Keratinocyte (primary cell): ENCODE data around the gene ELFN2. TPM values are rescaled to one million over a fixed set of nuclear protein-coding genes. Genes with fewer than 3 reads are reported as not detected.

Experiments used
- DNase-seq: peaks from one replicate; pipeline ENCODE4 v3.0.0-alpha.2; 2011; ENCODE audit warnings: low read depth, missing footprints, low spot score
- FAIRE-seq: peaks from 2 replicates; lab custom pipeline; 2011; peaks lifted over from hg19 to GRCh38; lab: Jason Lieb, UNC
- H2AFZ ChIP-seq: 2 replicates; pipeline ENCODE4 v1.6.0; 2012; ENCODE audit warnings: low read length, control low read depth, inconsistent platforms; ENCODE audit not compliant: control insufficient read depth
- H3K27ac ChIP-seq: 2 replicates; pipeline ENCODE4 v1.5.1; 2011; ENCODE audit warnings: low read length; ENCODE audit not compliant: control insufficient read depth, insufficient read depth
- H3K27me3 ChIP-seq: 3 replicates; pipeline ENCODE4 v1.6.0; 2011; ENCODE audit warnings: low read length; ENCODE audit not compliant: control insufficient read depth, insufficient read depth; ENCODE audit errors: extremely low read depth
- H3K36me3 ChIP-seq, 2 experiments: 2 replicates in 1 of 2; 3 replicates in 1 of 2; pipeline ENCODE4 v1.5.1; 2011; ENCODE audit warnings: low read length in 2 of 2, mild to moderate bottlenecking in 1 of 2; ENCODE audit not compliant: control insufficient read depth in 2 of 2, insufficient read depth in 2 of 2; ENCODE audit errors: extremely low read depth in 1 of 2
- H3K4me1 ChIP-seq: 3 replicates; pipeline ENCODE4 v1.5.1; 2011; ENCODE audit warnings: low read length; ENCODE audit not compliant: control insufficient read depth, insufficient read depth; ENCODE audit errors: extremely low read depth
- H3K4me2 ChIP-seq: 3 replicates; pipeline ENCODE4 v1.6.0; 2011; ENCODE audit warnings: low read depth, low read length; ENCODE audit not compliant: control insufficient read depth, insufficient read depth; ENCODE audit errors: extremely low read depth
- H3K4me3 ChIP-seq, 3 experiments: fragments of 200-600 bp in 1 of 3; sonication (generic) in 1 of 3; 2 replicates in 2 of 3; 3 replicates in 1 of 3; pipeline ENCODE4 v1.5.1; 2011 to 2016; ENCODE audit warnings: low read length in 3 of 3, mild to moderate bottlenecking in 3 of 3, control low read depth in 2 of 3, inconsistent platforms in 1 of 3, low read depth in 1 of 3, mixed read lengths in 1 of 3, mixed run types in 1 of 3, moderate library complexity in 1 of 3; ENCODE audit not compliant: control insufficient read depth in 2 of 3, insufficient read depth in 2 of 3; ENCODE audit errors: extremely low read depth in 1 of 3
- H3K79me2 ChIP-seq: 2 replicates; pipeline ENCODE4 v1.6.0; 2012; ENCODE audit warnings: low read length; ENCODE audit not compliant: control insufficient read depth, insufficient read depth
- H3K9ac ChIP-seq: 3 replicates; pipeline ENCODE4 v1.6.0; 2011; ENCODE audit warnings: low read length; ENCODE audit not compliant: control insufficient read depth, insufficient read depth; ENCODE audit errors: extremely low read depth
- H3K9me1 ChIP-seq: 3 replicates; pipeline ENCODE4 v1.6.0; 2011; ENCODE audit warnings: low read length; ENCODE audit not compliant: control insufficient read depth, insufficient read depth; ENCODE audit errors: extremely low read depth
- H3K9me3 ChIP-seq: 2 replicates; pipeline ENCODE4 v1.5.1; 2012; ENCODE audit warnings: low read depth, low read length; ENCODE audit not compliant: control insufficient read depth
- H4K20me1 ChIP-seq: 3 replicates; pipeline ENCODE4 v1.6.0; 2011; ENCODE audit warnings: low read length; ENCODE audit not compliant: control insufficient read depth, insufficient read depth; ENCODE audit errors: extremely low read depth
- CTCF ChIP-seq, 3 experiments: IDR thresholded peaks in 1 of 3; conservative IDR thresholded peaks in 1 of 3; optimal IDR thresholded peaks in 1 of 3; 2 replicates in 2 of 3; 3 replicates in 1 of 3; pipeline versions ENCODE3 to v1.5.1; 2011; ENCODE audit warnings: low read length in 3 of 3, mild to moderate bottlenecking in 3 of 3, moderate library complexity in 2 of 3, control low read depth in 1 of 3, inconsistent platforms in 1 of 3; ENCODE audit not compliant: insufficient read depth in 2 of 3; ENCODE audit errors: extremely low read depth in 1 of 3
- EZH2 ChIP-seq: IDR thresholded peaks from one replicate; pipeline ENCODE4 v1.6.1; 2012; ENCODE audit warnings: inconsistent platforms, mild to moderate bottlenecking, low read length, moderate library complexity
- dilution Hi-C: fragments of 300-500 bp; cut with MboI; formaldehyde crosslinking; loops from one replicate; pipeline ENCODE4 v1.7.0; 2020; ENCODE audit warnings: low sequenced_read_pairs; ENCODE audit not compliant: extremely low pct_ligation_motif_present
- polyA plus RNA-seq, 5 experiments: library from polyadenylated mRNA; depleted of rRNA in 3 of 5; stranded (reverse) in 3 of 5; stranded (forward) in 1 of 5; unstranded in 1 of 5; fragments of >200 nt; gene quantifications; 1 replicate in 1 of 5; 2 replicates in 3 of 5; 3 replicates in 1 of 5; pipeline versions ENCODE4 v1.2.1 to v1.2.3, GENCODE V29; 2011 to 2012; ENCODE audit warnings: missing spikeins in 2 of 5, low read depth in 1 of 5, low replicate concordance in 1 of 5

The ELFN2 gene
- polyA plus RNA-seq, 1 donor (not counting 4 experiments of a cell fraction or from before 2014, with no cell fraction given): 0.13 TPM

DNA sequence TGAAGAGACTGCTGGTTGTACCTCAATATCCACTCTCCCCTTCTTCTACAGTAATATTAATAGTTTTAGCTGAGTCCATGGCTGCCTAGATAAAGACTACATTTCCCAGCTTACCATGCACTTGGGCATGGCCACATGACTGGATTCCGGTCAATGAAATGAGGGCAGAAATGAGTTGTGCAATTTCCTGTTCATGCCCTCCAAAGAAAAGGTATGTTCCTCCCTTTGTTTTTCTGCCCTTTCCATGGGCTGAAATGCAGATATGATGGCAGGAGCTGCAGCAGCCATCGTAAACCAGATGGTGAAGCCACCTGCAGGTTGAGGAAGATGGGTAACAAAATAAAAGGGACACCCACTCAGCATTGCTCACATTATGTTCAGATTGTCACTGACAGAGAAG lies 15.3 kb upstream of the ELFN2 start:
- Histone ChIP-seq H3K9ac (no peak overlapping the region), H3K4me1 (no peaks in the 10 kb centered on the region), H3K9me1 (no peaks in the 10 kb centered on the region), H3K4me2 (peak overlapping the region; percentile 46), H3K79me2 (no peaks in the 10 kb centered on the region), H3K4me3 (no peak overlapping the region), H3K9me3 (peaks cover 2% of the 10 kb centered on the region), H3K36me3 (no peaks in the 10 kb centered on the region), H3K27me3 (no peaks in the 10 kb centered on the region), H4K20me1 (no peaks in the 10 kb centered on the region), H3K27ac (no peak overlapping the region), H2AFZ (no peak overlapping the region)
- no peak for TF ChIP-seq EZH2
- TF ChIP-seq CTCF (optimal IDR thresholded peaks at IDR 0.05 in 1 of 3, IDR thresholded peaks at IDR 0.05 in 1 of 3, conservative IDR thresholded peaks at IDR 0.05 in 1 of 3; ENCODE audit: extremely low read depth in 1 of 3, insufficient read depth in 2 of 3, low read length in 3 of 3): no peak
- FAIRE-seq (peak; percentile 84), DNase-seq (no peak)
- dilution Hi-C loops: no loop called here

DNA sequence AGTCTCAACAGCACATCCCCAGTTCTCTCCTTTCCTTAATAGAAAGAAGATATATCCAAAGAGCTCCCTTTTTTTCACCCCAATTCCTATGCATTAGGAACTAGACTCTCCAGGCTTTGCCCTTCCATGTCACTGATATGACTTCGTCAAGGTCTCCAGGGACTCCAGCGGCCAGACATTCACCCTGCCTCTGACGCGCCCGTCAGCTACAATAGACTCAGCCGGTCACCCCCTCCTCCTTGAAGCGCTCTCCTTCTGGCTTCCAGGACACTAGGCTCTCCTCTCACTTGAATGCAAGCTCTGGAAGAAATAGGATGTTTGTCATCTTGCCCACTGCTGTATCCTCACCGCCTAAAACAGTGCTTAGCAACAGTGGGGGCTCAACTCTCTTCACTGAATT lies 14.9 kb upstream of the ELFN2 start:
- TF ChIP-seq EZH2: no peak
- no peak for TF ChIP-seq CTCF (optimal IDR thresholded peaks at IDR 0.05 in 1 of 3, IDR thresholded peaks at IDR 0.05 in 1 of 3, conservative IDR thresholded peaks at IDR 0.05 in 1 of 3; ENCODE audit: extremely low read depth in 1 of 3, insufficient read depth in 2 of 3, low read length in 3 of 3)
- Histone ChIP-seq H3K27me3 (no peaks in the 10 kb centered on the region), H3K79me2 (no peaks in the 10 kb centered on the region), H3K4me1 (no peaks in the 10 kb centered on the region), H3K4me2 (no peak overlapping the region), H4K20me1 (no peaks in the 10 kb centered on the region), H3K36me3 (no peaks in the 10 kb centered on the region), H2AFZ (no peak overlapping the region), H3K9ac (no peak overlapping the region), H3K27ac (no peak overlapping the region), H3K9me3 (peaks cover 2% of the 10 kb centered on the region), H3K4me3 (no peak overlapping the region), H3K9me1 (no peaks in the 10 kb centered on the region)
- DNase-seq (no peak), FAIRE-seq (no peak)
- dilution Hi-C loops: no loop called here
